Peyer's patch (tissue), 4 donors: ENCODE results near the gene APOA1.

ENCODE experiments used
- POLR2A ChIP-seq, 2 donors: fragments of 450-650 bp; IDR thresholded peaks; one replicate each; pipeline ENCODE4 v1.5.1; 2017; ENCODE audit warnings: antibody characterized with exemption in 2 of 2, mild to moderate bottlenecking in 2 of 2, moderate library complexity in 2 of 2
- TF ChIP-seq, protein P1 (sequence below), 6 experiments: fragments of 450-650 bp in 4 of 6; fragments of 200-600 bp in 2 of 6; sonication (generic) in 1 of 6; IDR thresholded peaks; one replicate each; pipeline ENCODE4 v1.5.1; 2017 to 2019; ENCODE audit warnings: antibody characterized with exemption in 6 of 6, mild to moderate bottlenecking in 3 of 6, moderate library complexity in 1 of 6

DNA sequence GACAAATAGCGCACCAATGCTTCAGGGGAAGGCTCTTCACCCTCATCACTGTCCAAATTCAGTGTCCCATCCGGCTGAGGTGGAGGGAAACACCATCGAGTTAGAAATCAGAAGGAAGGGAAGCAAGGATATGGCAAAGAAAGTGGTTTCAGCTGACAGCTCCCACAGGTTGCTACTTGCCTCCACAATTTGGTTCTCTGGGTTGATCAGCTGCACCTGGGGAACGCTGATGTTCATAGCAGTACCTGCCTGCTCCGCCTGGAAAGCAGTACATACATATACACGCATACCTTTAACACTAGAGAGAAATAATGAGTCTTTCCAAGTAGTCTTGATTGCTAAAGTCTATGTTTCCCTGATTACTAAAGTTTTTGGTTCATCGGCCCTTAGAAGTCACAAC lies 37.8 kb upstream of the APOA1 start:
- TF ChIP-seq, protein P1, sequence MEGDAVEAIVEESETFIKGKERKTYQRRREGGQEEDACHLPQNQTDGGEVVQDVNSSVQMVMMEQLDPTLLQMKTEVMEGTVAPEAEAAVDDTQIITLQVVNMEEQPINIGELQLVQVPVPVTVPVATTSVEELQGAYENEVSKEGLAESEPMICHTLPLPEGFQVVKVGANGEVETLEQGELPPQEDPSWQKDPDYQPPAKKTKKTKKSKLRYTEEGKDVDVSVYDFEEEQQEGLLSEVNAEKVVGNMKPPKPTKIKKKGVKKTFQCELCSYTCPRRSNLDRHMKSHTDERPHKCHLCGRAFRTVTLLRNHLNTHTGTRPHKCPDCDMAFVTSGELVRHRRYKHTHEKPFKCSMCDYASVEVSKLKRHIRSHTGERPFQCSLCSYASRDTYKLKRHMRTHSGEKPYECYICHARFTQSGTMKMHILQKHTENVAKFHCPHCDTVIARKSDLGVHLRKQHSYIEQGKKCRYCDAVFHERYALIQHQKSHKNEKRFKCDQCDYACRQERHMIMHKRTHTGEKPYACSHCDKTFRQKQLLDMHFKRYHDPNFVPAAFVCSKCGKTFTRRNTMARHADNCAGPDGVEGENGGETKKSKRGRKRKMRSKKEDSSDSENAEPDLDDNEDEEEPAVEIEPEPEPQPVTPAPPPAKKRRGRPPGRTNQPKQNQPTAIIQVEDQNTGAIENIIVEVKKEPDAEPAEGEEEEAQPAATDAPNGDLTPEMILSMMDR (IDR thresholded peaks at IDR 0.05), result no peak
- no peak for TF ChIP-seq POLR2A (IDR thresholded peaks at IDR 0.05)
